Fibroblast of skin of right biceps (primary cell): ENCODE results near the gene ATM.
A peak's percentile ranks its signal among the peaks of the same experiment; 100 is the strongest.

Experiments
- DNase-seq: peaks from one replicate; pipeline ENCODE4 v3.0.0-alpha.2; 2013

The ATM gene

GRCh38 chr11:108222574-108223347 is at the start of gene ATM, which contains the start of gene NPAT:
Gene ATM, plus strand, starts transcription at chr11:108223067. Its CDS starts 4,558 bp downstream, at chr11:108227625.
Gene NPAT, minus strand, starts transcription at chr11:108222638. Its CDS starts 102 bp downstream, at chr11:108222536.
- DNase-seq = peak; percentile 99

GRCh38 chr11:108177570-108177969 is 45.3 kb upstream of the ATM start:
- DNase-seq = no peak

GRCh38 chr11:108193725-108194124 is 29.1 kb upstream of the ATM start:
- no peak for DNase-seq

- DNase-seq = no peak
Observed at GRCh38 chr11:108196901-108197300, 26.0 kb upstream of the ATM start.

GRCh38 chr11:108197351-108197750 is 25.5 kb upstream of the ATM start:
- DNase-seq = no peak

- DNase-seq = no peak
Observed at GRCh38 chr11:108198833-108199232, 24.0 kb upstream of the ATM start.

GRCh38 chr11:108199446-108200321 is 23.2 kb upstream of the ATM start:
- DNase-seq = peak; percentile 29

- no peak for DNase-seq
Observed at GRCh38 chr11:108203075-108203474, 19.8 kb upstream of the ATM start.

GRCh38 chr11:108204376-108204775 is 18.5 kb upstream of the ATM start:
- no peak for DNase-seq

- DNase-seq = no peak
Observed at GRCh38 chr11:108204929-108205499, 17.9 kb upstream of the ATM start.

- DNase-seq = no peak
Observed at GRCh38 chr11:108206171-108206570, 16.7 kb upstream of the ATM start.

GRCh38 chr11:108206969-108207682 is 15.7 kb upstream of the ATM start:
- DNase-seq = no peak

GRCh38 chr11:108207683-108208060 is 15.2 kb upstream of the ATM start:
- no peak for DNase-seq

GRCh38 chr11:108210441-108210840 is 12.4 kb upstream of the ATM start:
- no peak for DNase-seq

GRCh38 chr11:108213784-108214183 is 9.1 kb upstream of the ATM start:
- DNase-seq = no peak

GRCh38 chr11:108216988-108217387 is 5.9 kb upstream of the ATM start:
- no peak for DNase-seq

GRCh38 chr11:108218455-108218854 is 4.4 kb upstream of the ATM start:
- no peak for DNase-seq

GRCh38 chr11:108218912-108219783 is 3.7 kb upstream of the ATM start:
- no peak for DNase-seq

GRCh38 chr11:108220721-108221336 is 2.0 kb upstream of the ATM start:
- DNase-seq = no peak

- peak; percentile 30 for DNase-seq
Observed at GRCh38 chr11:108221371-108221770, 1.5 kb upstream of the ATM start.

- DNase-seq = no peak
Observed at GRCh38 chr11:108221911-108222573, 825 bp upstream of the ATM start.
